HCT116 (cell line): Measurements from ENCODE around the gene GDPD1. TPM values are rescaled to one million over a fixed set of nuclear protein-coding genes. Genes with fewer than 3 reads are reported as not detected.
"Not testable (repeated sequence)": the region's sequence is repeated elsewhere in the genome, so short reads cannot be mapped to it uniquely, and the experiment has no call there.

Experiments
- ATAC-seq: fragments of 200-7000 bp; cut with Tn5 transposase; 2 replicates; pipeline ENCODE4 v1.9.1; 2020; ENCODE audit warnings: mild to moderate bottlenecking, moderate library complexity
- BruUV-seq: library from RNA; stranded (reverse); fragments of 400-500 nt; replicated peaks from 2 replicates; lab custom pipeline; 2021; lab: Mats Ljungman, UMichigan
- CTCF ChIA-PET: fragments of 300-600 bp; sonication (Branson Sonifier 250); formaldehyde crosslinking; loops from one replicate; lab custom pipeline; 2021; ENCODE audit warnings: antibody characterized with exemption; lab: Charles Lee
- POLR2A ChIA-PET: fragments of 300-600, 350-600 bp; sonication (Branson Sonifier 250); formaldehyde crosslinking; loops from one replicate; lab custom pipeline; 2021; ENCODE audit warnings: antibody characterized with exemption; lab: Charles Lee
- RAD21 ChIA-PET, 2 experiments: fragments of 300-600 bp; sonication (Branson Sonifier 250); formaldehyde crosslinking; loops; one replicate each; lab custom pipeline; 2023; ENCODE audit warnings: low total read pairs in 2 of 2; ENCODE audit not compliant: uncharacterized antibody in 2 of 2, unreplicated experiment in 2 of 2, low non-redundant PET in 1 of 2; lab: Charles Lee
- DNase-seq: peaks from one replicate; pipeline ENCODE4 v3.0.0-alpha.2; 2010; ENCODE audit warnings: low read depth, low spot score
- H2AFZ ChIP-seq: fragments of 200-600 bp; shearing (Covaris generic), sonication (generic); 2 replicates; pipeline ENCODE4 v1.6.1; 2017; ENCODE audit warnings: low read depth, mixed run types, mixed read lengths, antibody characterized with exemption, low read length; ENCODE audit not compliant: poor library complexity, severe bottlenecking
- H3K27ac ChIP-seq: 2 replicates; pipeline ENCODE4 v1.5.1; 2012; ENCODE audit warnings: low read depth, low read length
- H3K27me3 ChIP-seq: fragments of 200-600 bp; sonication (generic); 2 replicates; pipeline ENCODE4 v1.6.1; 2016; ENCODE audit warnings: mixed run types, low read length, mixed read lengths; ENCODE audit not compliant: insufficient read depth
- H3K36me3 ChIP-seq, 2 experiments: fragments of 200-500 bp in 1 of 2; fragments of 200-600 bp in 1 of 2; sonication (Bioruptor generic) in 1 of 2; sonication (generic) in 1 of 2; 2 replicates each; pipeline versions ENCODE4 v1.5.1 to v1.6.1; 2014 to 2016; ENCODE audit warnings: low read length in 2 of 2, inconsistent platforms in 1 of 2, mixed read lengths in 1 of 2, mixed run types in 1 of 2; ENCODE audit not compliant: insufficient read depth in 2 of 2, control insufficient read depth in 1 of 2
- H3K4me1 ChIP-seq, 2 experiments: fragments of 200-600 bp in 1 of 2; sonication (generic) in 1 of 2; 2 replicates each; pipeline versions ENCODE4 v1.5.1 to v1.6.1; 2012 to 2017; ENCODE audit warnings: low read length in 2 of 2, inconsistent platforms in 1 of 2, mild to moderate bottlenecking in 1 of 2, mixed read lengths in 1 of 2, mixed run types in 1 of 2, moderate library complexity in 1 of 2; ENCODE audit not compliant: insufficient read depth in 2 of 2, control insufficient read depth in 1 of 2
- H3K4me2 ChIP-seq: fragments of 200-600 bp; sonication (generic); 2 replicates; pipeline ENCODE4 v1.6.1; 2017; ENCODE audit warnings: mixed run types, low read length, mixed read lengths
- H3K4me3 ChIP-seq, 2 experiments: fragments of 200-600 bp in 1 of 2; sonication (generic) in 1 of 2; replicated peaks in 1 of 2; 2 replicates each; pipeline ENCODE4 v1.5.1; 2011 to 2016; ENCODE audit warnings: low read length in 2 of 2, control low read depth in 1 of 2, low read depth in 1 of 2, mild to moderate bottlenecking in 1 of 2, mixed read lengths in 1 of 2, mixed run types in 1 of 2
- H3K79me2 ChIP-seq: fragments of 200-600 bp; sonication (generic); 2 replicates; pipeline ENCODE4 v1.6.1; 2017; ENCODE audit warnings: mild to moderate bottlenecking, mixed run types, low read length, moderate library complexity, mixed read lengths; ENCODE audit not compliant: insufficient read depth
- H3K9ac ChIP-seq: fragments of 200-600 bp; sonication (generic); 2 replicates; pipeline ENCODE4 v1.6.1; 2016; ENCODE audit warnings: low read length, mixed read lengths
- H3K9me2 ChIP-seq: fragments of 200-600 bp; sonication (generic), shearing (Covaris generic); 2 replicates; pipeline ENCODE4 v1.6.1; 2017; ENCODE audit warnings: mixed run types, mild to moderate bottlenecking, moderate library complexity; ENCODE audit not compliant: insufficient read depth
- H3K9me3 ChIP-seq, 2 experiments: fragments of 200-500 bp in 1 of 2; fragments of 200-600 bp in 1 of 2; sonication (Bioruptor generic) in 1 of 2; sonication (generic) in 1 of 2; 2 replicates each; pipeline ENCODE4 v1.6.1; 2014 to 2017; ENCODE audit warnings: low read length in 2 of 2, mixed read lengths in 2 of 2, inconsistent platforms in 1 of 2, low read depth in 1 of 2, mild to moderate bottlenecking in 1 of 2, mixed run types in 1 of 2, moderate library complexity in 1 of 2; ENCODE audit not compliant: control insufficient read depth in 1 of 2, insufficient read depth in 1 of 2
- H4K20me1 ChIP-seq: fragments of 200-600 bp; sonication (generic), shearing (Covaris generic); 2 replicates; pipeline ENCODE4 v1.6.1; 2017; ENCODE audit warnings: mixed run types, mild to moderate bottlenecking, moderate library complexity; ENCODE audit not compliant: insufficient read depth
- POLR2AphosphoS5 ChIP-seq: IDR thresholded peaks from 2 replicates; pipeline ENCODE4 v1.6.1; 2011; ENCODE audit warnings: mild to moderate bottlenecking, low read depth, low read length, moderate library complexity
- RAD21 ChIP-seq: IDR thresholded peaks from 2 replicates; pipeline ENCODE4 v1.6.1; 2012; ENCODE audit warnings: low read depth, mild to moderate bottlenecking
- REST ChIP-seq: IDR thresholded peaks from 2 replicates; pipeline ENCODE4 v1.6.1; 2012; ENCODE audit warnings: low read depth
- SRF ChIP-seq: IDR thresholded peaks from 2 replicates; pipeline ENCODE4 v1.6.1; 2012; ENCODE audit warnings: low read depth
- YY1 ChIP-seq: IDR thresholded peaks from 2 replicates; pipeline ENCODE4 v1.6.1; 2011; ENCODE audit warnings: low read length, low read depth, moderate library complexity, mild to moderate bottlenecking; ENCODE audit not compliant: insufficient replicate concordance; ENCODE audit errors: extremely low read depth
- intact Hi-C: fragments of 100-400 bp; cut with micrococcal nuclease; formaldehyde crosslinking; loops from 2 replicates; pipeline ENCODE4 v1.10.0; 2022
- total RNA-seq: library from RNA; stranded (reverse); gene quantifications from one replicate; pipeline ENCODE4 v1.2.1, GENCODE V29; 2021; ENCODE audit not compliant: unreplicated experiment

GDPD1 gene
- total RNA-seq, 1 experiment from 2014 or later = 13.7 TPM

DNA sequence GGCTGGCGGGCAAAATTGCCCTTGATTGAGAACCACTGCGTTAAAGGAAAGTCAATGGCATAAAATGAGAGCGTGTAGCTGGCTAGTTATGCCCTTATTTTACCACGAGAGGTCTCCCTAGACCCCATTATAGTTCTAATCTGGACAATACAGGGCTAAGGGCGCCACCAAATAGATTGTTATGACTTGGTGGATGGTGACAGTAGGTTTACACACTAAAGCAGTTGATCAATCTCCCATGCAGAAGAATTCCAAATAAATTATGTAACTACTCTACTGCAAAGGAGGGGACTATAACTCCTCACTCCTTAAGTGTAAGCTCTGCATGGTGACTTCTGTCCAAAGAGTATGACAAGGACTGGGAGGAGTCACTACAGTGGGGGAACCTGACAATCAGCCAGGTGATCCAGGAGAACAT lies 90.7 kb downstream of the GDPD1 start (continued):
- TF ChIP-seq YY1 = peak; percentile 37

- POLR2A ChIA-PET = interaction anchor here (0.8 to 1.0 kb wide), 3 partner anchors 13 to 396 kb away, joined by 3 read pairs; partner anchors contain the start of genes PTRH2 and VMP1
- H3K4me1 ChIP-seq = peaks cover 3 to 13% of the 10 kb centered on the region in 2 experiments; a peak in 3 of 4 replicates
- RAD21 ChIA-PET = interaction anchor here in 1 of 2 experiments (1.3 to 1.5 kb wide), 2 partner anchors 129 to 247 kb away, joined by 4 to 11 read pairs; no protein-coding TSS in a partner anchor
- H3K36me3 ChIP-seq, H3K27me3 ChIP-seq, H4K20me1 ChIP-seq, H3K9ac ChIP-seq, H3K9me2 ChIP-seq, DNase-seq, H3K79me2 ChIP-seq, BruUV-seq, ATAC-seq, H3K27ac ChIP-seq, H3K9me3 ChIP-seq, H3K4me2 ChIP-seq, H3K4me3 ChIP-seq: not testable (repeated sequence)
- CTCF ChIA-PET = interaction anchor here (0.9 to 3.8 kb wide), 17 partner anchors 9 to 727 kb away, joined by 3 to 58 read pairs (median 4); no protein-coding TSS in a partner anchor
- intact Hi-C loops = loop anchor here (1.0 to 5.0 kb wide), 4 partner anchors 130 to 726 kb away; no protein-coding TSS in a partner anchor
- H2AFZ ChIP-seq = peak overlapping the region; percentile 57
Measured at GRCh38 chr17:59311521-59311920, 91.2 kb downstream of the GDPD1 start.

GRCh38 chr17:59315866-59316265 lies 95.6 kb downstream of the GDPD1 start:
- Histone ChIP-seq H3K36me3 (no peaks in the 10 kb centered on the region), H3K9me2 (no peaks in the 10 kb centered on the region), H3K27me3 (no peaks in the 10 kb centered on the region), H2AFZ (no peak overlapping the region), H3K4me3 (no peak overlapping the region), H3K9ac (no peak overlapping the region), H3K79me2 (no peaks in the 10 kb centered on the region), H3K27ac (no peak overlapping the region), H3K4me2 (no peak overlapping the region), H4K20me1 (no peaks in the 10 kb centered on the region), H3K9me3 (no peaks in the 10 kb centered on the region), H3K4me1 (peaks cover 0 to under 1% of the 10 kb centered on the region in 2 experiments; a peak in 2 of 4 replicates)
- DNase-seq (no peak), ATAC-seq (no peak)
- RAD21 ChIA-PET = no interaction called here
- CTCF ChIA-PET = interaction anchor here (1.1 kb wide), 1 partner anchor 14 kb away, joined by 3 read pairs; no protein-coding TSS in a partner anchor
- BruUV-seq = no TSS peak
- TF ChIP-seq SRF (no peak), RAD21 (no peak), REST (no peak), POLR2AphosphoS5 (no peak)
- POLR2A ChIA-PET = interaction anchor here (0.7 kb wide), 1 partner anchor 797 kb away, joined by 3 read pairs; no protein-coding TSS in a partner anchor
- intact Hi-C loops = no loop called here
